GM12864 (cell line): ENCODE measurements around the gene NOL9.

ENCODE experiments used
- DNase-seq: peaks from one replicate; pipeline ENCODE4 v3.0.0-alpha.2; 2011; ENCODE audit warnings: low read depth
- H3K4me3 ChIP-seq: 2 replicates; pipeline ENCODE4 v1.5.1; 2011; ENCODE audit warnings: mild to moderate bottlenecking, low read depth, low read length, control low read depth
- TF ChIP-seq, protein P1 (sequence below): IDR thresholded peaks from 2 replicates; pipeline ENCODE4 v1.5.1; 2011; ENCODE audit warnings: low read depth, mild to moderate bottlenecking, moderate library complexity, low read length, control low read depth, inconsistent platforms; ENCODE audit errors: missing control alignments

Gene NOL9

DNA sequence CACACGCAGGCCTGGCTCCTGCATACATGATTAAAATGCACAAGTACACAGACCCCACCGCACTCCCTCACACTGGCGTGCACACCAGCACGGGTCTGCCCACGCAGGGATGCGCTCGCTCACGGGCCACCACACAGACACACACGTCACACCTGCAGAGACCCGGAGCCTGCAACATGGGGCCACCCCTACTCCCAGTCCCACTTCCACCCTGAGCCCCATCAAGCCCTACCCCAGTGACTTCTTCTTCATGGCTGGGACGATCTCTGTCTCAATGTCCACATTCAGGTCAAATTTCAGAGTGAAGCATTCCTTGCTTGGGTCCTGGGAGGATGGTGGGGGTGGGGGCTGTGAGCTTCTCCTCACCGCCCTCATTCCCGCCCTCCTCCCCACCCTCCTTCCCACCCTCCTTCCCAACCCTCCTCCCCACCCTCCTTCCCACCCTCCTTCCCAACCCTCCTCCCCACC lies 79.5 kb downstream of the NOL9 start:
- DNase-seq, result no peak
- TF ChIP-seq, protein P1, sequence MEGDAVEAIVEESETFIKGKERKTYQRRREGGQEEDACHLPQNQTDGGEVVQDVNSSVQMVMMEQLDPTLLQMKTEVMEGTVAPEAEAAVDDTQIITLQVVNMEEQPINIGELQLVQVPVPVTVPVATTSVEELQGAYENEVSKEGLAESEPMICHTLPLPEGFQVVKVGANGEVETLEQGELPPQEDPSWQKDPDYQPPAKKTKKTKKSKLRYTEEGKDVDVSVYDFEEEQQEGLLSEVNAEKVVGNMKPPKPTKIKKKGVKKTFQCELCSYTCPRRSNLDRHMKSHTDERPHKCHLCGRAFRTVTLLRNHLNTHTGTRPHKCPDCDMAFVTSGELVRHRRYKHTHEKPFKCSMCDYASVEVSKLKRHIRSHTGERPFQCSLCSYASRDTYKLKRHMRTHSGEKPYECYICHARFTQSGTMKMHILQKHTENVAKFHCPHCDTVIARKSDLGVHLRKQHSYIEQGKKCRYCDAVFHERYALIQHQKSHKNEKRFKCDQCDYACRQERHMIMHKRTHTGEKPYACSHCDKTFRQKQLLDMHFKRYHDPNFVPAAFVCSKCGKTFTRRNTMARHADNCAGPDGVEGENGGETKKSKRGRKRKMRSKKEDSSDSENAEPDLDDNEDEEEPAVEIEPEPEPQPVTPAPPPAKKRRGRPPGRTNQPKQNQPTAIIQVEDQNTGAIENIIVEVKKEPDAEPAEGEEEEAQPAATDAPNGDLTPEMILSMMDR, result no peak
- no peak overlapping the region for H3K4me3 ChIP-seq

DNA sequence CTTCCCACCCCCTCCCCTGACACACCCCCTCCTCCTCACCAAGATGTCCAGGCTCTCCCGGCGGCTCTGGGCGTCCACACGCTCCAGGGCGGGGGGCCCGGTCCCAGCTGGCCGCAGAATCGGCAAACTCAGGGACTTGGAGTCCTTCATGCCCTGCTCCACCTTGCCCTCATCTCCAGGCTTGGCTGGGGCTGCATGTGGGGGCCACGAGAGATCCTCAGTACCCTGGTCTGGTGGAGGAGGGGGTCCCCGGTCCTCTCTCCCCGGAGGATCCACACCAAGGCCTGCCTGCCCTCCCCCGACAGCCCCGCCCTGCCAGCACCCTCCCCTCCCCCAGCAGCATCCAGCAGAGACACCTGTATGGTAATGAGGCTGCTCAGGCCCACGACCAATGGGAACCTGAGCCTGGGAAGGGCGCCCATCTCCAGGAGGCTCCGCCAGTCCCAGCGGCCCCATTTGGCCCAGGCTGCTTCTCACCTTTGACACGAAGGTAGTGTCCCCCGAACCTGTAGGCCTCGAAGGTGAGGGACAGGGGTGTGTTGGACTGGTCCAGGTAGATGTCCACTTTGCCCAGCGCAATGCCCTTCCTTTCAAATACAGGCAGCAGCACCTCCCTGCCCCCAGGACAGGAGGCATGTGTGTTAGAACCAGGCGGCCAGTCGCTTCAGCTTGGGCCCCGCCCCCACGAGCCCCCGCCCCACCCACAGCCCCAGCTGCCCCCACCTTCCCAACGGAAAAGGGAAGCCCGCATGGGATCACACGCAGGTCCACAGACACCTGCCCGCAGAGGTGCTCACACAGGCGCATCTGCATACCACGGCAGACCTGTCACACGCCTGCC lies 80.1 kb downstream of the NOL9 start:
- no peak overlapping the region for H3K4me3 ChIP-seq
- TF ChIP-seq, protein P1, result no peak
- DNase-seq, result no peak

DNA sequence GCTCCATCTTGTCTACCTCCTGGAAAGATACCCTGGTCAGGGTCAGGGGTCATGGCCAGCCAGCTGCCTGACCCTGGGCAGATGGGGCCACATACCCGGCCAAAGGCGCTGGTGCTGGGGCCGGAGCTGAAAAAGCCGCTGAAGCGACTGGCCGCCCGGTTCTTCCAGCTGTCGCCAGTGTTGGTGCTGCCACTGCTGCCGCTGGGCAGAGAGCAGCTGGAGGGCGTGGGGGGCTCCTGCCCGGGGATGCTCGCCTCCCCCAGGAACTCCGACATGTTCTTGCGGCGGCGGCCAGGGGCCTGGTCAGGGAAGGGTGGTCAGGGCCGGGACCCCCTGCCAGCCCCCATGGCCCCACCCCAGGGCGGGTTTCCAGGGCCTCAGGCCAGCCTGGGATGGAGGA lies 81.2 kb downstream of the NOL9 start:
- TF ChIP-seq, protein P1, result no peak
- no peak overlapping the region for H3K4me3 ChIP-seq
- DNase-seq, result no peak

DNA sequence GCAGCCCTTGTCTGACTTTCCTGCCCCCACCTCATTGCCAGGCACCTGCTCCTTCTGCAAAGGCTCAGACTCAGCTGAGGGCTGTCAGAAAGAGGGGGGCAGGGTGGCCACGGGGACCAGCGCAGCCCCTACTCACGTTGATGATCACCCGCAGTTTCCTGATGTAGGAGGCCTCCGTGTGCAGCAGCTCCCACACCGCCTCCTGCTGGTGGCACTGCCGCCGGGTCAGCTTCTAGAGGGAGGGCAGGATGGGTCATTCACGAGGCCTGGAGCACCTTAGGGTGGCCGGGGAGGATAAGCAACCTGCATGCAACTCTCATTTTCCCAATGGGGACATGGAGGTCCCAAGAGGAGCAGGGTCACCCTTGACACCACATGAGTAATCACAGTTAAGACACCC lies 81.9 kb downstream of the NOL9 start:
- TF ChIP-seq, protein P1, result peak; percentile 47
- no peak for DNase-seq
- no peak overlapping the region for H3K4me3 ChIP-seq

DNA sequence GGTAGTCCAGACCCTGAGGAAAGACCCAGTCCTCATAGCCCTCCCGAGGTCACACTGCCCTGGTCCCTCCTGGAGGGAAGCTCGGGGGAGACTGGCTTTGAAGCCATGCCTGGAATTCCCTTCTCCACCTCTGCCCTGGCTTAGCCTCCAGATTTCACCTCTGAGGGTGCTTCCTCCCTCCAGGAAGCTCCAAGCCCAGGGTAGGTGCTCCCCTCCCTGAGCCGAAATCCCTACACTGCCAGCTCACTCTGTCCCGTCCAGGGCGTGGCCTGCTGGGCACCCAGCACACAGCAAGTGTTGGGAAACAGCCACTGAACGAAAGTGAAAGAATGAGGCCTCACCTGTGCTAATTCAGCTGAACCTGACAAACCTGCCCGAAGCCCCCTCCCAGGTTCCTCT lies 82.3 kb downstream of the NOL9 start:
- no peak for DNase-seq
- TF ChIP-seq, protein P1, result no peak
- no peak overlapping the region for H3K4me3 ChIP-seq
